Thyroid gland (tissue), 4 donors: Measurements from ENCODE around the gene TMEM59L.

Experiments used
- POLR2A ChIP-seq, 2 donors: fragments of 450-650 bp; IDR thresholded peaks; one replicate each; pipeline ENCODE4 v1.6.1; 2017; ENCODE audit warnings: antibody characterized with exemption in 2 of 2, mild to moderate bottlenecking in 2 of 2, moderate library complexity in 1 of 2
- TF ChIP-seq, protein P1 (sequence below), 6 experiments: fragments of 200-600 bp in 3 of 6; fragments of 450-650 bp in 3 of 6; sonication (generic) in 3 of 6; IDR thresholded peaks; one replicate each; pipeline ENCODE4 v1.5.1; 2016 to 2019; ENCODE audit warnings: antibody characterized with exemption in 6 of 6, mild to moderate bottlenecking in 2 of 6, inconsistent platforms in 1 of 6, moderate library complexity in 1 of 6

- TF ChIP-seq, protein P1, sequence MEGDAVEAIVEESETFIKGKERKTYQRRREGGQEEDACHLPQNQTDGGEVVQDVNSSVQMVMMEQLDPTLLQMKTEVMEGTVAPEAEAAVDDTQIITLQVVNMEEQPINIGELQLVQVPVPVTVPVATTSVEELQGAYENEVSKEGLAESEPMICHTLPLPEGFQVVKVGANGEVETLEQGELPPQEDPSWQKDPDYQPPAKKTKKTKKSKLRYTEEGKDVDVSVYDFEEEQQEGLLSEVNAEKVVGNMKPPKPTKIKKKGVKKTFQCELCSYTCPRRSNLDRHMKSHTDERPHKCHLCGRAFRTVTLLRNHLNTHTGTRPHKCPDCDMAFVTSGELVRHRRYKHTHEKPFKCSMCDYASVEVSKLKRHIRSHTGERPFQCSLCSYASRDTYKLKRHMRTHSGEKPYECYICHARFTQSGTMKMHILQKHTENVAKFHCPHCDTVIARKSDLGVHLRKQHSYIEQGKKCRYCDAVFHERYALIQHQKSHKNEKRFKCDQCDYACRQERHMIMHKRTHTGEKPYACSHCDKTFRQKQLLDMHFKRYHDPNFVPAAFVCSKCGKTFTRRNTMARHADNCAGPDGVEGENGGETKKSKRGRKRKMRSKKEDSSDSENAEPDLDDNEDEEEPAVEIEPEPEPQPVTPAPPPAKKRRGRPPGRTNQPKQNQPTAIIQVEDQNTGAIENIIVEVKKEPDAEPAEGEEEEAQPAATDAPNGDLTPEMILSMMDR (IDR thresholded peaks at IDR 0.05), result no peak
- no peak for TF ChIP-seq POLR2A (IDR thresholded peaks at IDR 0.05)
These were observed 14.6 kb upstream of the TMEM59L start for GRCh38 chr19:18597809-18598660.
